WTC11 (cell line): ENCODE data around the gene CD247.

Experiments used
- CREB1 ChIP-seq: sonication (generic); formaldehyde crosslinking; IDR thresholded peaks from 2 replicates; pipeline ENCODE4 v1.8.0; 2023; ENCODE audit warnings: mild to moderate bottlenecking, missing genetic modification reagents
- CTCF ChIP-seq: fragments of 200-600 bp; IDR thresholded peaks from 2 replicates; pipeline ENCODE4 v1.8.0; 2022; ENCODE audit warnings: antibody characterized with exemption
- FOXJ3 ChIP-seq: sonication (generic); formaldehyde crosslinking; IDR thresholded peaks from 2 replicates; pipeline ENCODE4 v1.9.0; 2021; ENCODE audit warnings: missing genetic modification reagents, mild to moderate bottlenecking, borderline replicate concordance

- TF ChIP-seq CREB1 (no peak), FOXJ3 (CRISPR knock-in tag) (no peak), CTCF (no peak)
Measured at GRCh38 chr1:167416506-167416905, 101.8 kb downstream of the CD247 start.
